Stimulated activated effector memory CD8-positive, alpha-beta T cell treated with anti-CD3 and anti-CD28 coated beads, Interleukin-12 subunit alpha, Interleukin-12 subunit beta, amount 100 ng/mL, for 72 hours (primary cell): Measurements from ENCODE around the gene COX7A2.
A peak's percentile ranks its signal among the peaks of the same experiment; 100 is the strongest.

Experiments used
- ATAC-seq: fragments of 150-1000 bp; cut with Tn5 transposase; 2 replicates; pipeline ENCODE4 v1.10.0; 2021
- DNase-seq, 2 donors: peaks; one replicate each; pipeline ENCODE4 v3.0.0; 2021 to 2022; ENCODE audit warnings: low spot score in 2 of 2
- H3K27ac Mint-ChIP-seq: one replicate; pipeline ENCODE4 v1.8.0; 2022; ENCODE audit warnings: mild to moderate bottlenecking, mixed read lengths
- H3K36me3 Mint-ChIP-seq: one replicate; pipeline ENCODE4 v1.8.0; 2022; ENCODE audit warnings: mild to moderate bottlenecking, mixed read lengths
- H3K4me1 Mint-ChIP-seq: one replicate; pipeline ENCODE4 v1.8.0; 2022; ENCODE audit warnings: mixed read lengths
- H3K4me3 Mint-ChIP-seq: one replicate; pipeline ENCODE4 v1.8.0; 2022; ENCODE audit warnings: mild to moderate bottlenecking, mixed read lengths
- H3K9me3 Mint-ChIP-seq: one replicate; pipeline ENCODE4 v1.8.0; 2022; ENCODE audit warnings: mixed read lengths

Gene COX7A2

DNA sequence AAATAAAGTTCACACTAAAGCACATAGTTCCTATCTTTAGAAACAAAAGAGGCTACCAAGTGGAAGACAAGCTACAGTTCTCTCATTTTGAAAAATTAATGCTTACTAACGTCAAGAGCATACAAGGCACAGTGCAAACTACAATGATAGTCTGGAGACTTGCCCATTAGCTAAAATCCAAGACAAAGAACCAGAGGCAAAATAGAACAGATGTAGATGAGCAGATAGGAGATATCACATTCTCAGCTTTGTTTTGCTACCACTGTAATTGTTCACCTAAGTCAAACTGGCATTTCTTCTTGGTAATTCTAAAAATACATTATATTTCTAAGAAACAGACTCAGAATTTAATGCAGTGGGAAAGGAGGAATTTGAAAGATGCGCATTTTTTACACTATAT lies 35.8 kb upstream of the COX7A2 start:
- DNase-seq: no peak
- Mint-ChIP-seq H3K36me3 (no peaks in the 10 kb centered on the region), H3K27ac (no peak overlapping the region), H3K4me3 (peak overlapping the region; percentile 17), H3K4me1 (peaks cover 54% of the 10 kb centered on the region), H3K9me3 (no peaks in the 10 kb centered on the region)
- ATAC-seq: no peak

DNA sequence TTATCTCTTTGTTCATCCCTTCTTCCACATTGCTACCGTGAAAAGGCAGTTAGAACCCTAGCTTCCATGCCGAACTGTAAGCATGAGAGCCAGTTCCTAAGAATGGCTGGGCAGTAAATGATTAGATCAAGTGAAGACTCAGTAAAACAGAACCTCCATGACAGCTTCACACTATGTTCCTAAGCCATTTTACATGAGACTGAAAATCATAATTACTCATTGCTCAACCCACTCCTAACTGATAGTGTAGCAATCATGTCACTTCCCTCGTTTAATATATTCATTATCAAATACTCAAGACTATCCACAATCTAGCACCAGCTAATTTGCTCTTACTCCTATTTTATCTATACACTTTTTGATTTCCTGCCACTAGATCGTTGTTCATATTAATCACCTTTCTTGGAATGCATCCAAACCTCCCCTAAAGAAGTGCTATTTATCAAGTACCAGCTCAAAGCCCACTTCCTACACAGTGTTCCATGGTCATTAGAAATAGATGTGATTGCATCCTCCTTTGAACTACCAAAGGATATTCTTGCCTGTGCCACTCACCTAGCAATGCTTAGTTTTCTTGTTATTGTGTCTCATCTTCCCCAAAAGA lies 35.0 kb upstream of the COX7A2 start:
- peak; percentile 83 for ATAC-seq
- H3K27ac Mint-ChIP-seq: peak overlapping the region; percentile 58
- H3K36me3 Mint-ChIP-seq: no peaks in the 10 kb centered on the region
- peak overlapping the region; percentile 26 for H3K4me3 Mint-ChIP-seq
- DNase-seq: no peak
- H3K4me1 Mint-ChIP-seq: peaks cover 63% of the 10 kb centered on the region
- no peaks in the 10 kb centered on the region for H3K9me3 Mint-ChIP-seq

DNA sequence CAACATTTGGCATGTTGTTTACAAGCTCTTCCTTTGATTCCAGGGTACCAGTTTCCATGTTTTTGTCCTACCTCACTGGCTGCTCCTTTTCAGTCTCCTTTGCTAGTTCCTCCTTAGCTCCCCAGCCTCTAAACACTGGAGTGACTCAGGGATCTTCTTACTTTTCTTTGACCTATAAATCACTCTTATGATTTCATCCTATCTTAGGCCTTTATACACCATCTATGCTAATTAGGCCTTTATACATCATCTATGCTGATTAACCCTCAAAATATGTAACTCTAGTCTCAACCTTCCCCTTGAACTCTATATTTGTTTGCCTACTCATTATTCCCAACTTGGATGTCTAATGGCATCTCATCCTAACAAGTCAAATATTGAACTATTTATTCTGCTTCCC lies 31.5 kb upstream of the COX7A2 start:
- Mint-ChIP-seq H3K4me1 (peaks cover 77% of the 10 kb centered on the region), H3K36me3 (peaks cover 14% of the 10 kb centered on the region), H3K9me3 (no peaks in the 10 kb centered on the region), H3K27ac (peak overlapping the region; percentile 8), H3K4me3 (no peak overlapping the region)
- DNase-seq (no peak), ATAC-seq (peak; percentile 82)

DNA sequence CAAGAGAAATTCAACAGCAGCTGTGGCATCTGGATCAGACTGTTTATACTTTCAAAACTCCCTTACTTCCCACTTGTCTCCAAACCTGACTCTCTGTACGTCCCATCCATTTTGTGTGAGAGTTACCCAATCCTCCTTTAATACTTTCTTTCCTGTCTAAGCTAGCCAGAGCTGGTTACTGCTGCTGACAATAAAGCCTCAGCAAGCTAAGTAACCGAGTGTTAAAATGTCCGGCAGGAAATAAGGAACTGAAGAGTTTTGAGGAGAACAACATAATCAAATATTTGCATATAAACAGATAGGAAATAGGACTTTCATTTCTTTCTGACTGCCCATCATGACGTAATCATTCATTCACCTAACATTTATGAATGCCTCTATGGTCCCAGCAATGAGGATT lies 29.4 kb upstream of the COX7A2 start:
- peaks cover 14% of the 10 kb centered on the region for H3K36me3 Mint-ChIP-seq

DNA sequence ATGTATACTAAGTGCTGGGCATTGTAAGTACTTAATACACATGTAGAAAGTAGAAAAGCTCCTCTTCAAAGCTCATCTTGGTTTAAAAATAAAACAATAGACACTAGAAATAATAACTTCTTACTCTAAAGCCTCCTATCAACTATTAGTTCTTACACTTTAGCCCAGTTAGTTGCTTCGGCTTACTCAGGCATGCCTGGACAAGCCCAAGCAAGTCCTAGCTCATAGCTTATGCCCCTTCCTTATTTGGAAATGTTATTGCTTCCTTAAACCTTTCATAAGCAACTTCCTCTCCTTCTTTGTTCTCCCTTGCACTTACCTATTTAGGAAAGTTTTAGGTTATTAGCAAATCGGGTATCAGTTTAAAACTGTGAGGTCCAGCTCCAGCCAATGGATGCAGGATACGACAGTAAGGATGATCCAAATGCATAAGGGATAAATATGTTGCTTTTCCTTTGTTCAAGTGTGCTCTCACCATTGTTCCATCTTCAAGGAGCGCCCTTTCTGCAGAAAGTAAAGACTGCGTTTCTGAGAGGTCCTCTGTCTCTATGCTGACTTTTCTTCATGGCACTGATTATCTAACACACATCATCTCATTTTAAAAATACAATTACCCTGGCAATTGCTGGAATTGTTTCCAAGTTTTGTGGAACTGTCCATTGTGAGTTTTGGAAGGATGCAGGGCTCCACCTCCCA lies 28.7 kb upstream of the COX7A2 start:
- H3K4me3 Mint-ChIP-seq: no peak overlapping the region
- H3K27ac Mint-ChIP-seq: peak overlapping the region; percentile 1
- H3K36me3 Mint-ChIP-seq: peaks cover 14% of the 10 kb centered on the region
- H3K4me1 Mint-ChIP-seq: peaks cover 73% of the 10 kb centered on the region
- H3K9me3 Mint-ChIP-seq: no peaks in the 10 kb centered on the region
- DNase-seq (no peak), ATAC-seq (no peak)

More for the DNA sequence above, 29.4 kb upstream of the COX7A2 start:
- Mint-ChIP-seq H3K4me1 (peaks cover 74% of the 10 kb centered on the region), H3K9me3 (no peaks in the 10 kb centered on the region), H3K27ac (peak overlapping the region; percentile 1), H3K4me3 (no peak overlapping the region)
- ATAC-seq: no peak
- DNase-seq: no peak

DNA sequence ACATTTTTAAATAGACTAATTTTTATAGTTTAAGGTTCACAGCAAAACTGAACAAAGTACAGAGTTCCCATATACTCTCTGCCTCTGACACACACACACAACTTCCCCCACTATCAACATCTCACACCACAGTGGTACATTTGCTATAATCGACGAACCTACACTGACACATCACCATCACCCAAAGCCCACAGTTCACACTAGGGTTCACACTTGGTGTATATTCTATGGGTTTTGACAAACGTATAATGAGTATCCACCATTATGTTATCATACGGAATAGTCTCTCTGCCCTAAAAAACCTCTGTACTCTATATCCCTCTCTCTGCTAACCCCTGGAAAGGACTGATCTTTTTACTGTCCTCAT lies 25.4 kb upstream of the COX7A2 start:
- Mint-ChIP-seq H3K27ac (peak overlapping the region; percentile 0), H3K4me3 (no peak overlapping the region), H3K36me3 (peaks cover 33% of the 10 kb centered on the region), H3K4me1 (peaks cover 44% of the 10 kb centered on the region), H3K9me3 (no peaks in the 10 kb centered on the region)
- DNase-seq: no peak
- peak; percentile 80 for ATAC-seq

DNA sequence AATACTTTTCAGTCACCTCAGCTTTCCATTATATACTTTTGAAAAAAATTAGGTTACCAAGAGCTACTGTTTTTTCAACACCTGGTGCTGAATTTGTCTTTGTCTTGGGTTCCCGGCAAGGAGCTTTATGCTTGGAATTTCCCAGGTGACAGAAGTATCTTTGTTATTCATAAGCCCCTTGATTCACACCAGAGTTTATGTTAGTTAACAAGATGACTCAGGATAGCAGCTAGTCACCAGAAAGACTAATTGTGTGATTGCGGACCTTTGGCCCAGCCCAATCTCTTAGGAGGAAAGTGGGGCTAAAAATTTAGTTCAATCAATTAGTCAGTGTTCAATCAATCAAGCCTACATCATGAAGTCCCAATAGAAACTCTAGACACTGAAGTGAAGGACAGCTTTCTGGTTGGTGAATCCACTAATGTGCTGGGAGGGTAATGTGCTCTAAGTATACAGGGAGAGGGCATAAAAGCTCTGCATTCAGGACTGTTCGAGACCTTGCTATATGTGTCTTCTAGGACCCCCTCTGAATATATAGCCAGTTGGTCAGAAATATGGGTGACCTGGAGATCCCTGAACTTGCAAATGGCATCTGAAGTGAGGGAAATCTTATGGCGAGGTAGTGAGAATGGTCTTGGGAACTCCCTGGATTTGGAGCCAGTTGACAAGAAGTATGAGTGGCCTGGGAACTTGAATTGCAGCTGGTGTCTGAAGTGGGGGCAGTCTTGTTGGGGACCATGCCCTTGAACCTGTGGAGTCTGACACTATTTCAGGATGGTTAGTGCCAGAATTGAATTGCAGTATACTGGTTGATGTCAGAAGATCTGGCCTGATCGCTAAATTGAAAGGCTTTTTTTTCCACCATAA lies 24.8 kb upstream of the COX7A2 start:
- DNase-seq: no peak
- ATAC-seq: peak; percentile 90
- H3K27ac Mint-ChIP-seq: peak overlapping the region; percentile 0
- H3K9me3 Mint-ChIP-seq: no peaks in the 10 kb centered on the region
- H3K4me1 Mint-ChIP-seq: peaks cover 39% of the 10 kb centered on the region
- H3K4me3 Mint-ChIP-seq: peak overlapping the region; percentile 2
- peaks cover 39% of the 10 kb centered on the region for H3K36me3 Mint-ChIP-seq

DNA sequence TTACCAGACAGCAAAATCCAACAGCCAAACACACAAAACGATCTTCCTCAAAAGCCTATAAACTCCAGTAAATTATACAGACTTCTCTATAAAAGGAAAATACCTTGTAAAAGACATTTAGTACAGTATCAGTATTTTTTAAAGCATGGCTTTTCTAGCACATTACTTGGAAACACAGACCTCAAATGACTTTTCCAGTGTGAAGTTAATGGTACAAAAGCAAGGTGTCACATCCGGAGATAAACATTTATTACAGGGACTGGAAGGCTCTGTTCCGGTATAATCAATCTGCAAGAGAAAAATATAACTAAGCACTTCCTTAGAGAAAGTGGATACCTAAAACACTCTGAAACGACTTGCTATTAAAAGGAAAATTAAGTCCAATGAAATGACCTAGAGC lies 23.9 kb upstream of the COX7A2 start:
- no peak for ATAC-seq
- Mint-ChIP-seq H3K4me1 (peaks cover 39% of the 10 kb centered on the region), H3K4me3 (peak overlapping the region; percentile 2), H3K36me3 (peaks cover 45% of the 10 kb centered on the region), H3K9me3 (no peaks in the 10 kb centered on the region), H3K27ac (no peak overlapping the region)
- DNase-seq: no peak

DNA sequence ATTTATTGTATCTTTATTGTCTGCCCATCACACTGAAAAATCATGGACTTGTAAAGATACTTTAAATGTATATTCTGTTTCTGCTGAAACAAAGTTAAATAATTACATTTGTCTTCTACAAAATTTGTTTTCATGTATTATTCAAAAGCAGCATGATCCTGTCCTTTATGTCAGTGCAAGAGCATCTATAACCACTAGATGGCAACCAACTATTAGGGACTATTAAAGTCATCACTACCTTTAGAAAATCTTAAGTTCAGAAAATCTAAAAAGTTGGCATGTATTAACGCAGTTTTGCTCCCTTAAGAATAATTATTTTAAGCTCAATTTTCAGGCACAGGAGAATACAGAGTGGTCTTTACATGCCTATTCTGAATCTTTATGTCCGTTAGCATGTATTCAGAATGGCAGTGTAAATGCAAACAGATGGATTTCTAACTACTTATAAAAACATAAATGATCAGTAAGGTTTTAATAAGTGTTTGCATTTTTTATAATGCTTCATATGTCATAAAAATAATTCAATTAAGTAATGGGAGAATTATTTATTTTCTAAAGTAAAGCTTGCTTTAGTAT lies 23.2 kb upstream of the COX7A2 start:
- DNase-seq (no peak), ATAC-seq (peak; percentile 47)
- Mint-ChIP-seq H3K4me1 (peaks cover 32% of the 10 kb centered on the region), H3K27ac (no peak overlapping the region), H3K36me3 (peaks cover 45% of the 10 kb centered on the region), H3K9me3 (no peaks in the 10 kb centered on the region), H3K4me3 (no peak overlapping the region)

DNA sequence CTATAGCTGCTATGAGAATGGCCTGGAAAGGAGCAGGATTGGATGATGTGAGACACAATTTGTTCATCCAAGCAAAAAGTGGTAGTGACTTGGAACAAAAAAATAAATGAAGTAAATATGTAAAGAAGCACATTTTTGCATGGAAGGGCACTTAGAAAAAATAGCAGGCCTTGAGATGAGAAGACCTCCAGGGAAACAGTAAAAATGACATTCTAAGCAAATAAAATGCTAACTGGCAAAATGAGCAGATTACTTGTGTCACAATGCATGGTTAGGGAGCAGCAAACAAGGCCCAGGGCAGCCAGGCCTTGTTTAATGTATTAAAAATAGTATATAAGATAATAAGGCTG lies 19.8 kb upstream of the COX7A2 start:
- ATAC-seq (no peak), DNase-seq (no peak)
- peaks cover 12% of the 10 kb centered on the region for H3K4me1 Mint-ChIP-seq
- peak overlapping the region; percentile 32 for H3K27ac Mint-ChIP-seq
- H3K36me3 Mint-ChIP-seq: peaks cover 75% of the 10 kb centered on the region
- H3K9me3 Mint-ChIP-seq: no peaks in the 10 kb centered on the region
- H3K4me3 Mint-ChIP-seq: no peak overlapping the region

DNA sequence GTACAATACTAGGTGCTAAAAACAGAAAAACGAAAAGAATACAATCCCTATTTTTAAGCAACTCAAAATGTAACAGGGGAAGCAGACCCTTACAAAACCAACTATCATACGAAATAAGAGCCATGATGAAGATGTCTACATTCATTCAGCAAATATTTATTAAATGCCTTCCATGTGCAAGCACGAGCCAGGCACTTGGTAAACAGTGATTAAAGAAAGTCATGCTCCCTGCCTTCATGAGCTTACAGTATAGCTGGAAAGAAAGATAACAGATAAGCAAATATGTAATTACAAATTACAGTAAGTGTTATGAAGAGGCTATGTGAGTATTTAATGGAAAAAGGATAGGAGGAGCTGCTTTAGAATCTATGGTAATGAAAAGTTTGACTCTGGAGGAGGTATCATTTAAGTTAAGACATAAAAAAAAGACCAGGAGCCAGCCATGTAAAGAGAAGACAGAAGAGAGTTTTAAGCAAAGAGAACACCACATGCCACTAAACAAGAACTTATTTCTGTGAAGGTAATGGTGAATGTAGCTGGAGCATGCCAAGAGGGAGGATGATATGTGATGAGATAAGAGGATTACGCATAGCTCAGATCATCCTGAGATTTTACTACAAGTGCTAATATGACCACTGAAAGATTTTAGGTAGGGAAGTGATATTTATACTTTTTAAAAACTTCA lies 19.3 kb upstream of the COX7A2 start:
- H3K4me3 Mint-ChIP-seq: no peak overlapping the region
- peaks cover 8% of the 10 kb centered on the region for H3K4me1 Mint-ChIP-seq
- DNase-seq (no peak), ATAC-seq (no peak)
- peak overlapping the region; percentile 32 for H3K27ac Mint-ChIP-seq
- no peaks in the 10 kb centered on the region for H3K9me3 Mint-ChIP-seq
- H3K36me3 Mint-ChIP-seq: peaks cover 80% of the 10 kb centered on the region

DNA sequence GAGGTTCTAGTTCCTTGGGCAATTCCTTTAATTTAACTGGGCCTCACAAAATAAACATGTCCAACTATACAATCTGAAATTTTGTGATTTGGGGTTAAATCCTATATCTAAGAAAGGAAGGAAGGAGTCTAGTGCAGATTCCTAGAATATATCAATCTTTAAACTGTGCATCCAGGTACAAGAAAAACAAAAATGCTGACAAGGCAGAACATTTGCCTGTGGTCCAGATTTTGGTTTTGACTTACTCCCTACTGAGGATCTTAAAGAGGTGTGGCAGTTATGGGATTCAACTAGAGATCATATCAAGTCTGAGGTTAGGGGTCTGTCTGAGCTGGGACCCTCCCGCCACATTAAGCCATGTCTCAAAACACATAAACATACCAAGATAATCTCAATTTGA lies 17.7 kb upstream of the COX7A2 start:
- no peak for DNase-seq
- Mint-ChIP-seq H3K9me3 (no peaks in the 10 kb centered on the region), H3K36me3 (peaks cover 96% of the 10 kb centered on the region), H3K27ac (no peak overlapping the region), H3K4me3 (no peak overlapping the region), H3K4me1 (peaks cover 8% of the 10 kb centered on the region)
- no peak for ATAC-seq

DNA sequence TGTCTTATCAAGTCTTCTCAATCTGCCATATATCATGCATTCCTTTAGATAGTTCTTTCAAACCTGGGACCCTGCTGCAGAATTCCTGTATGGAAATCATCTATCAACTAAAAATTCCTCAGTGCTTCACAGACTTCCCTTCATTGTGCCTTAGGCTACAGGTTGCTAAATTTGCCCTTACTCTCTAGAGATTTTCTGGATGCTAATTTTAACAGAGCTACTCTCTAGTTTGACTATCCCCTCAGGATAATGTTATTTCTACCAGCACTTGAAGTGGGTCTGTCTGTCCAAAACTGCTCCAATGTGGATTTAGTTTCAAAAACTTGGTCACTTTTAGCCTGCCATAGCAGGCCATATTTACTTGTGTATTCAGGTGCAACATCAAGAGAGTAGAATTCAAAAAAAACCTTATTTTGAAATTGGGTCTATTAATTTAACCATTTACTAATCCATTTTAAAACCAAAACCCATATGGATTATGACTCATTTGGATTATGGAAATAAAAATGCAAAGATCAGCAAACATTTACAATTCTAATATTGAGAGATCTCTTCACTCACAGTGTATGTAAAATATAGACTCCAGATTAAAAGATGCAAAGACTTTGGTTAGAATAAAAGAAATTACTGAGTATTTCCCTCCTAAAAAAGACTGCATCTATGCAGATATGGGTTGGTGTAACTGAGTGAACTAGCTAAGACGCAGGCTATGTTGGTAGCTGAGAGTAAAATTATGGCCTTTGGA lies 13.9 kb upstream of the COX7A2 start:
- Mint-ChIP-seq H3K4me3 (no peak overlapping the region), H3K27ac (no peak overlapping the region), H3K4me1 (no peaks in the 10 kb centered on the region), H3K9me3 (no peaks in the 10 kb centered on the region), H3K36me3 (peaks cover 91% of the 10 kb centered on the region)
- no peak for DNase-seq
- no peak for ATAC-seq

DNA sequence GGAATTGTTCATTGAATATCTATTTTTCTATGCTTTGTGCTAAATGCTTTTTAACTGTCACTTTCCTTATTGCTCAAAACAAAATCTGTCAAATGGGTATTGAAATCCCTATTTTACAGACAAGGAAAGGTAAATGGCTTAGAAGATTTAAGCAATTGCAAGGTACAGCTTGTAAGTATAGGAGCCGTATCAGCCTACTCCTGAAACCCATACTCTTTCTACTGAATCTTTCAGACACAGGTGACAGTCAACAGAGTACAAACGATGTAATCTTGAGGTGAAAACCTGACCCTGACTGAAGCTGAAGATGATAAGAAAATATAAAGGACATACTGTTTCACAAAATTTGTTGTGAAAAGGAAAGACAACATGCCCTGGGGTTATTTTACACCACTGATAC lies 7.0 kb upstream of the COX7A2 start:
- no peak for DNase-seq
- Mint-ChIP-seq H3K4me1 (no peaks in the 10 kb centered on the region), H3K9me3 (no peaks in the 10 kb centered on the region), H3K36me3 (peaks cover 22% of the 10 kb centered on the region), H3K4me3 (no peak overlapping the region), H3K27ac (no peak overlapping the region)
- no peak for ATAC-seq
